Right lobe of liver (tissue), 4 donors: ENCODE results near the gene SRPK3.

Experiments used
- POLR2A ChIP-seq: fragments of 450-650 bp; IDR thresholded peaks from one replicate; pipeline ENCODE4 v1.6.1; 2017; ENCODE audit warnings: antibody characterized with exemption, mild to moderate bottlenecking
- TF ChIP-seq, protein P1 (sequence below), 4 donors: fragments of 200-600 bp in 3 of 4; fragments of 450-650 bp in 1 of 4; IDR thresholded peaks; one replicate each; pipeline versions ENCODE4 v1.5.1 to v1.8.0; 2016 to 2022; ENCODE audit warnings: antibody characterized with exemption in 4 of 4, mild to moderate bottlenecking in 2 of 4
- donor health status: DM: no; HTN: no; CAD: no.
- donor health status: DM: no; HTN: no; CAD: no.
- donor health status: DM: no; HTN: yes; CAD: no.

GRCh38 chrX:153800746-153801145 lies 19.9 kb downstream of the SRPK3 start:
- TF ChIP-seq, protein P1, sequence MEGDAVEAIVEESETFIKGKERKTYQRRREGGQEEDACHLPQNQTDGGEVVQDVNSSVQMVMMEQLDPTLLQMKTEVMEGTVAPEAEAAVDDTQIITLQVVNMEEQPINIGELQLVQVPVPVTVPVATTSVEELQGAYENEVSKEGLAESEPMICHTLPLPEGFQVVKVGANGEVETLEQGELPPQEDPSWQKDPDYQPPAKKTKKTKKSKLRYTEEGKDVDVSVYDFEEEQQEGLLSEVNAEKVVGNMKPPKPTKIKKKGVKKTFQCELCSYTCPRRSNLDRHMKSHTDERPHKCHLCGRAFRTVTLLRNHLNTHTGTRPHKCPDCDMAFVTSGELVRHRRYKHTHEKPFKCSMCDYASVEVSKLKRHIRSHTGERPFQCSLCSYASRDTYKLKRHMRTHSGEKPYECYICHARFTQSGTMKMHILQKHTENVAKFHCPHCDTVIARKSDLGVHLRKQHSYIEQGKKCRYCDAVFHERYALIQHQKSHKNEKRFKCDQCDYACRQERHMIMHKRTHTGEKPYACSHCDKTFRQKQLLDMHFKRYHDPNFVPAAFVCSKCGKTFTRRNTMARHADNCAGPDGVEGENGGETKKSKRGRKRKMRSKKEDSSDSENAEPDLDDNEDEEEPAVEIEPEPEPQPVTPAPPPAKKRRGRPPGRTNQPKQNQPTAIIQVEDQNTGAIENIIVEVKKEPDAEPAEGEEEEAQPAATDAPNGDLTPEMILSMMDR (IDR thresholded peaks at IDR 0.05): no peak
- TF ChIP-seq POLR2A: no peak
